Natural killer cell (primary cell): Measurements from ENCODE around the gene TUBB. TPM values are rescaled to one million over a fixed set of nuclear protein-coding genes. Genes with fewer than 3 reads are reported as not detected.
"Not testable (repeated sequence)": the region's sequence is repeated elsewhere in the genome, so short reads cannot be mapped to it uniquely, and the experiment has no call there.

Experiments
- ATAC-seq, 3 donors: fragments of 150-1000 bp in 2 of 3; fragments of 200-7000 bp in 1 of 3; cut with Tn5 transposase; 1 replicate in 1 of 3; 2 replicates in 2 of 3; pipeline ENCODE4 v1.10.0; 2021; ENCODE audit warnings: mild to moderate bottlenecking in 2 of 3, moderate library complexity in 2 of 3
- DNase-seq, 2 donors: peaks; one replicate each; pipeline versions ENCODE4 v3.0.0 to v3.0.0-alpha.2; 2013 to 2021; ENCODE audit warnings: mixed read lengths in 1 of 2
- H3K27ac ChIP-seq: one replicate; pipeline ENCODE4 v1.5.1; 2013; ENCODE audit warnings: mild to moderate bottlenecking, low read length
- H3K27me3 ChIP-seq: one replicate; pipeline ENCODE4 v1.6.1; 2013; ENCODE audit warnings: low read length; ENCODE audit not compliant: control insufficient read depth, insufficient read depth
- H3K36me3 ChIP-seq: one replicate; pipeline ENCODE4 v1.6.1; 2013; ENCODE audit warnings: low read length; ENCODE audit not compliant: control insufficient read depth, insufficient read depth
- H3K4me1 ChIP-seq: one replicate; pipeline ENCODE4 v1.6.1; 2013; ENCODE audit warnings: low read length; ENCODE audit not compliant: control insufficient read depth, insufficient read depth
- H3K4me3 ChIP-seq: one replicate; pipeline ENCODE4 v1.5.1; 2013; ENCODE audit warnings: low read length
- H3K9me3 ChIP-seq: one replicate; pipeline ENCODE4 v1.6.1; 2013; ENCODE audit warnings: low read length; ENCODE audit not compliant: control insufficient read depth, insufficient read depth
- H3K27ac Mint-ChIP-seq, 2 donors: one replicate each; pipeline ENCODE4 v1.8.0; 2022; ENCODE audit warnings: mild to moderate bottlenecking in 2 of 2, mixed read lengths in 2 of 2, moderate library complexity in 1 of 2
- H3K27me3 Mint-ChIP-seq, 2 donors: one replicate each; pipeline ENCODE4 v1.8.0; 2022; ENCODE audit warnings: low read depth in 2 of 2, mixed read lengths in 2 of 2
- H3K36me3 Mint-ChIP-seq: one replicate; pipeline ENCODE4 v1.8.0; 2022; ENCODE audit warnings: mixed read lengths
- H3K4me1 Mint-ChIP-seq, 2 donors: one replicate each; pipeline ENCODE4 v1.8.0; 2022; ENCODE audit warnings: mixed read lengths in 2 of 2
- H3K4me3 Mint-ChIP-seq: one replicate; pipeline ENCODE4 v1.8.0; 2022; ENCODE audit warnings: mild to moderate bottlenecking, moderate library complexity, mixed read lengths
- H3K9me3 Mint-ChIP-seq, 2 donors: one replicate each; pipeline ENCODE4 v1.8.0; 2022; ENCODE audit warnings: mixed read lengths in 2 of 2
- CTCF ChIP-seq: fragments of 200-600 bp; IDR thresholded peaks from one replicate; pipeline ENCODE4 v1.8.0; 2022; ENCODE audit warnings: antibody characterized with exemption
- WGBS: methylation state at CpG from one replicate; pipeline ENCODE4 v1.1.7; 2013; ENCODE audit warnings: missing lambda C conversion rate; ENCODE audit not compliant: insufficient coverage; 5-methylcytosine and 5-hydroxymethylcytosine counted together
- intact Hi-C: fragments of 100-400 bp; cut with micrococcal nuclease; formaldehyde crosslinking; loops from one replicate; pipeline ENCODE4 v1.14.2; 2022
- total RNA-seq, 4 donors: library from RNA; stranded (reverse); fragments of 120-200 nt in 1 of 4; gene quantifications; one replicate each; pipeline versions ENCODE4 v1.2.3 to v1.2.4, GENCODE V29; 2013 to 2022

TUBB gene
- total RNA-seq, 3 donors from 2014 or later (not counting 1 experiment from before 2014, with no cell fraction given) = 121 to 168 (median 127) TPM

- no peaks in the 10 kb centered on the region for H3K9me3 Mint-ChIP-seq
- H3K4me1 ChIP-seq = peaks cover 35% of the 10 kb centered on the region
- peaks cover 53 to 56% of the 10 kb centered on the region in 2 donors for H3K4me1 Mint-ChIP-seq
- intact Hi-C loops = loop anchor here (1.0 to 2.0 kb wide), 2 partner anchors 43 to 240 kb away; no protein-coding TSS in a partner anchor
- WGBS = 14% methylated on average over 27 of the region's 27 CpGs
- peak overlapping the region; percentile 92 for H3K4me3 Mint-ChIP-seq
- peak; percentile 88 to 93 for DNase-seq
- no peaks in the 10 kb centered on the region for H3K27me3 ChIP-seq
- H3K36me3 Mint-ChIP-seq = peaks cover 14% of the 10 kb centered on the region
- peak overlapping the region; percentile 61 for H3K4me3 ChIP-seq
- no peak for ATAC-seq
- H3K36me3 ChIP-seq = peaks cover 45% of the 10 kb centered on the region
- H3K27ac ChIP-seq = no peak overlapping the region
- TF ChIP-seq CTCF = peak; percentile 95
- H3K27ac Mint-ChIP-seq = peak overlapping the region; percentile 96 to 100
- H3K9me3 ChIP-seq = no peaks in the 10 kb centered on the region
- H3K27me3 Mint-ChIP-seq = no peaks in the 10 kb centered on the region
Measured at GRCh38 chr6:30722280-30723112, 2.3 kb downstream of the TUBB start.

GRCh38 chr6:30723159-30723842 lies 3.1 kb downstream of the TUBB start:
- H3K4me1 ChIP-seq = peaks cover 30% of the 10 kb centered on the region
- Mint-ChIP-seq H3K4me3 (peak overlapping the region; percentile 92), H3K27ac (peak overlapping the region; percentile 96 to 100), H3K4me1 (peaks cover 50 to 57% of the 10 kb centered on the region in 2 donors), H3K36me3 (peaks cover 14% of the 10 kb centered on the region)
- ATAC-seq, H3K27ac ChIP-seq, H3K9me3 ChIP-seq, H3K9me3 Mint-ChIP-seq, H3K27me3 Mint-ChIP-seq, H3K27me3 ChIP-seq, DNase-seq, H3K4me3 ChIP-seq: not testable (repeated sequence)
- 80% methylated on average over 16 of the region's 16 CpGs for WGBS
- H3K36me3 ChIP-seq = peaks cover 53% of the 10 kb centered on the region
- intact Hi-C loops = loop anchor here (2.0 kb wide), 1 partner anchor 240 kb away; no protein-coding TSS in a partner anchor

GRCh38 chr6:30723843-30724741 lies 3.9 kb downstream of the TUBB start:
- peak overlapping the region; percentile 60 for H3K4me3 Mint-ChIP-seq
- intact Hi-C loops = loop anchor here (2.0 kb wide), 1 partner anchor 241 kb away; no protein-coding TSS in a partner anchor

GRCh38 chr6:30724906-30725667 lies 4.9 kb downstream of the TUBB start:
- peaks cover 41 to 50% of the 10 kb centered on the region in 2 donors for H3K4me1 Mint-ChIP-seq
- no peak overlapping the region for H3K4me3 Mint-ChIP-seq
- TF ChIP-seq CTCF = no peak
- Histone ChIP-seq H3K9me3 (no peaks in the 10 kb centered on the region), H3K27me3 (no peaks in the 10 kb centered on the region), H3K27ac (no peak overlapping the region), H3K4me3 (no peak overlapping the region), H3K36me3 (peaks cover 63% of the 10 kb centered on the region), H3K4me1 (peaks cover 23% of the 10 kb centered on the region)
- H3K36me3 Mint-ChIP-seq = peaks cover 14% of the 10 kb centered on the region
- 61% methylated on average over 5 of the region's 6 CpGs for WGBS
- ATAC-seq (no peak), DNase-seq (no peak)
- no peaks in the 10 kb centered on the region for H3K27me3 Mint-ChIP-seq
- intact Hi-C loops = no loop called here
- no peaks in the 10 kb centered on the region for H3K9me3 Mint-ChIP-seq
- peak overlapping the region; percentile 71 to 100 for H3K27ac Mint-ChIP-seq

More at GRCh38 chr6:30723843-30724741, 3.9 kb downstream of the TUBB start:
- 83% methylated on average over 26 of the region's 29 CpGs for WGBS
- not testable (repeated sequence) for ATAC-seq, H3K27me3 ChIP-seq, H3K9me3 ChIP-seq, H3K27ac ChIP-seq, H3K4me3 ChIP-seq, DNase-seq, H3K27me3 Mint-ChIP-seq, H3K9me3 Mint-ChIP-seq
- Mint-ChIP-seq H3K27ac (peak overlapping the region; percentile 71 to 100), H3K36me3 (peaks cover 14% of the 10 kb centered on the region), H3K4me1 (peaks cover 50 to 57% of the 10 kb centered on the region in 2 donors)
- H3K4me1 ChIP-seq = peaks cover 30% of the 10 kb centered on the region
- peaks cover 53% of the 10 kb centered on the region for H3K36me3 ChIP-seq
